ENCODE measurements around the gene ATL1.

ATL1 gene

DNA sequence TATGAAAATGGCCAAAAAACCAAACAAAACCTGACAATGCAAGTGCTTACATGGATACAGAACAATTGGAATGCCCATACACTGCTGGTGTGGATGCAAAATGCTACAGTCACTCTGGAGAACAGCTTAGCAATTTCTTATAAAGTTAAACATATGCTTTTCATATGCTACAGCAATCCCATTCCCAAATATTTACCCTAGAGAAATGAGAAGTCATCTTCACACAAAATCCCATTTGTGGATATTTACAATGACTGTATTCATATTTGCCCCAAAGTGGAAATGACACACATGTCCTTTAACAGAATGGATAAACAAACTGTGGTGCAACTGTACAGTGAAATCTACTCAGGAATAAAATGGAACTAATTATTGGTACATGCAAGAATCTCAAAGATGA is 87.8 kb downstream of the ATL1 start:
- TF ChIP-seq CTCF (IDR thresholded peaks at IDR 0.05; ENCODE audit: low read depth, low read length, poor library complexity, severe bottlenecking), result no peak
- no peak for TF ChIP-seq EZH2phosphoT487 (IDR thresholded peaks at IDR 0.05; ENCODE audit: borderline replicate concordance, low read length)
- H4K20me1 ChIP-seq (ENCODE audit: control insufficient read depth, insufficient read depth, low read depth, low read length), result no peaks in the 10 kb centered on the region
- H3K36me3 ChIP-seq (ENCODE audit: control insufficient read depth, low read length), result peaks cover 13% of the 10 kb centered on the region
- H3K27ac ChIP-seq (ENCODE audit: low read depth, low read length), result no peak overlapping the region
- peaks cover 36% of the 10 kb centered on the region for H3K4me1 ChIP-seq (ENCODE audit: control insufficient read depth, low read length)
- H3K9me3 ChIP-seq (ENCODE audit: control insufficient read depth, insufficient read depth, low read length), result no peaks in the 10 kb centered on the region
- H3F3A ChIP-seq (ENCODE audit: control insufficient read depth, insufficient read depth), result no peaks in the 10 kb centered on the region
- no peaks in the 10 kb centered on the region for H3K9me2 ChIP-seq (replicated peaks; ENCODE audit: control insufficient read depth, low read length)
- no peaks in the 10 kb centered on the region for H3K27me3 ChIP-seq (ENCODE audit: control insufficient read depth, low read length)
- peak overlapping the region; percentile 64 for H3K4me2 ChIP-seq (ENCODE audit: low read length)
- H3K79me2 ChIP-seq (ENCODE audit: control insufficient read depth, low read length), result peaks cover 44% of the 10 kb centered on the region
- H3K4me3 ChIP-seq (ENCODE audit: low read length), result peak overlapping the region; percentile 56

DNA sequence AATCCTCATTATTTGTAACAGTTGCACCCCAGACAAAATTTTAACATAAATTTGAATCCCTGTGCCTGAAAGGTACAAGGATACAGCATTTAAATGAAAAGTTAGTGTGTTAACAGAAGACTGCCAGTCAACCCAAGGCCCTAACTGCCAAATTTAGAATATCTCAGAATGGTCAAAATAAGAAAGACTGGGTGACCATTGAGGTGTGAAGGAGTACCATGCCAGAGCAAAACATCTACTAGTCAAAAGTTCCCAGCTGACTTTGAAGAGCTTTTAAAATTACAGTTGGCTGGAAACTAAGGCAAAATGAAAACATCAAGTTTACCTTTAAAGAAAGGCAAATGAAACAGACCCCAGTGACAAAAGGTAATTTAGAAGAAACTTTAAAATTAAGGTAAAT is 89.7 kb downstream of the ATL1 start:
- no peaks in the 10 kb centered on the region for H3K9me3 ChIP-seq (ENCODE audit: control insufficient read depth, insufficient read depth, low read length)
- H3K27me3 ChIP-seq (ENCODE audit: control insufficient read depth, low read length), result no peaks in the 10 kb centered on the region
- H3K4me3 ChIP-seq (ENCODE audit: low read length), result peak overlapping the region; percentile 25; the same call in 1 of the 2 replicates
- H3F3A ChIP-seq (ENCODE audit: control insufficient read depth, insufficient read depth), result no peaks in the 10 kb centered on the region
- H4K20me1 ChIP-seq (ENCODE audit: control insufficient read depth, insufficient read depth, low read depth, low read length), result no peaks in the 10 kb centered on the region
- H3K4me1 ChIP-seq (ENCODE audit: control insufficient read depth, low read length), result peaks cover 36% of the 10 kb centered on the region
- no peak for TF ChIP-seq EZH2phosphoT487 (IDR thresholded peaks at IDR 0.05; ENCODE audit: borderline replicate concordance, low read length)
- TF ChIP-seq CTCF (IDR thresholded peaks at IDR 0.05; ENCODE audit: low read depth, low read length, poor library complexity, severe bottlenecking), result no peak
- H3K27ac ChIP-seq (ENCODE audit: low read depth, low read length), result no peak overlapping the region
- peaks cover 53% of the 10 kb centered on the region for H3K79me2 ChIP-seq (ENCODE audit: control insufficient read depth, low read length)
- peak overlapping the region; percentile 47 for H3K4me2 ChIP-seq (ENCODE audit: low read length)
- no peaks in the 10 kb centered on the region for H3K9me2 ChIP-seq (replicated peaks; ENCODE audit: control insufficient read depth, low read length)
- peaks cover 3% of the 10 kb centered on the region; the same call in 1 of the 2 replicates for H3K36me3 ChIP-seq (ENCODE audit: control insufficient read depth, low read length)

- Histone ChIP-seq H3K9me3 (ENCODE audit: control insufficient read depth, insufficient read depth, low read length) (no peaks in the 10 kb centered on the region), H3F3A (ENCODE audit: control insufficient read depth, insufficient read depth) (no peaks in the 10 kb centered on the region), H3K4me3 (ENCODE audit: low read length) (no peak overlapping the region), H4K20me1 (ENCODE audit: control insufficient read depth, insufficient read depth, low read depth, low read length) (no peaks in the 10 kb centered on the region), H3K4me1 (ENCODE audit: control insufficient read depth, low read length) (no peaks in the 10 kb centered on the region), H3K4me2 (ENCODE audit: low read length) (no peak overlapping the region), H3K36me3 (ENCODE audit: control insufficient read depth, low read length) (peaks cover 19% of the 10 kb centered on the region), H3K27ac (ENCODE audit: low read depth, low read length) (no peak overlapping the region), H3K9me2 (replicated peaks; ENCODE audit: control insufficient read depth, low read length) (no peaks in the 10 kb centered on the region), H3K79me2 (ENCODE audit: control insufficient read depth, low read length) (peaks cover 70% of the 10 kb centered on the region), H3K27me3 (ENCODE audit: control insufficient read depth, low read length) (no peaks in the 10 kb centered on the region)
- TF ChIP-seq EZH2phosphoT487 (IDR thresholded peaks at IDR 0.05; ENCODE audit: borderline replicate concordance, low read length), result no peak
- no peak for TF ChIP-seq CTCF (IDR thresholded peaks at IDR 0.05; ENCODE audit: low read depth, low read length, poor library complexity, severe bottlenecking)
These were observed 96.8 kb downstream of the ATL1 start for GRCh38 chr14:50656776-50657175.
